IMR-90 (cell line): Measurements from ENCODE around the gene ZNF587. TPM values are rescaled to one million over a fixed set of nuclear protein-coding genes. Genes with fewer than 3 reads are reported as not detected.
"Not testable (repeated sequence)": the region's sequence is repeated elsewhere in the genome, so short reads cannot be mapped to it uniquely, and the experiment has no call there.

ENCODE experiments used
- ATAC-seq: fragments of 200-7000 bp; cut with Tn5 transposase; 2 replicates; pipeline ENCODE4 v1.9.1; 2020; ENCODE audit warnings: low read depth, mild to moderate bottlenecking, moderate library complexity
- BruUV-seq: library from RNA; stranded (reverse); fragments of 400-500 nt; replicated peaks from 2 replicates; lab custom pipeline; 2021; lab: Mats Ljungman, UMichigan
- CTCF ChIA-PET: fragments of 300-600 bp; formaldehyde crosslinking; extraction: SDS; loops from one replicate; lab custom pipeline; 2021; ENCODE audit warnings: antibody characterized with exemption; lab: Yijun Ruan, JAX
- POLR2A ChIA-PET: fragments of 300-600 bp; sonication (Branson Sonifier 250); formaldehyde crosslinking; loops from one replicate; lab custom pipeline; 2022; ENCODE audit warnings: antibody characterized with exemption; ENCODE audit not compliant: unreplicated experiment; lab: Charles Lee
- DNase-seq: peaks from one replicate; pipeline ENCODE4 v3.0.0; 2013
- H2AFZ ChIP-seq: replicated peaks from 2 replicates; pipeline ENCODE3; 2013; ENCODE audit warnings: low read length, mild to moderate bottlenecking; ENCODE audit not compliant: poor library complexity
- H2AK5ac ChIP-seq: 2 replicates; pipeline ENCODE4 v1.6.1; 2013; ENCODE audit warnings: low read depth, low read length, inconsistent platforms
- H2AK9ac ChIP-seq: replicated peaks from 2 replicates; pipeline ENCODE3; 2013; ENCODE audit warnings: mild to moderate bottlenecking, low read depth, low read length, moderate library complexity; ENCODE audit not compliant: poor library complexity
- H2BK120ac ChIP-seq: 2 replicates; pipeline ENCODE4 v1.6.1; 2013; ENCODE audit warnings: low read depth, low read length, inconsistent platforms
- H2BK15ac ChIP-seq: 3 replicates; pipeline ENCODE4 v1.6.1; 2013; ENCODE audit warnings: low read depth, low read length, inconsistent platforms
- H2BK20ac ChIP-seq: 2 replicates; pipeline ENCODE4 v1.6.1; 2013; ENCODE audit warnings: low read depth, mild to moderate bottlenecking, inconsistent platforms, low read length, moderate library complexity
- H2BK5ac ChIP-seq: 2 replicates; pipeline ENCODE4 v1.6.1; 2013; ENCODE audit warnings: mild to moderate bottlenecking, low read depth, low read length, inconsistent platforms; ENCODE audit not compliant: poor library complexity, severe bottlenecking
- H3K14ac ChIP-seq: replicated peaks from 2 replicates; pipeline ENCODE4 v1.6.1; 2013; ENCODE audit warnings: low read depth, low read length, inconsistent platforms
- H3K18ac ChIP-seq: 2 replicates; pipeline ENCODE4 v1.6.1; 2013; ENCODE audit warnings: low read depth, low read length, control low read depth
- H3K23ac ChIP-seq: 2 replicates; pipeline ENCODE4 v1.6.1; 2013; ENCODE audit warnings: low read depth, low read length, inconsistent platforms
- H3K27ac ChIP-seq: 2 replicates; pipeline ENCODE4 v1.5.1; 2013; ENCODE audit warnings: mild to moderate bottlenecking, control low read depth, low read length; ENCODE audit not compliant: insufficient read depth
- H3K27me3 ChIP-seq: 2 replicates; pipeline ENCODE4 v1.6.1; 2013; ENCODE audit warnings: low read length; ENCODE audit not compliant: control insufficient read depth, insufficient read depth
- H3K36me3 ChIP-seq: 2 replicates; pipeline ENCODE4 v1.6.1; 2013; ENCODE audit warnings: low read length, mixed read lengths; ENCODE audit not compliant: control insufficient read depth, insufficient read depth
- H3K4ac ChIP-seq: 2 replicates; pipeline ENCODE4 v1.6.1; 2013; ENCODE audit warnings: low read depth, low read length, inconsistent platforms
- H3K4me1 ChIP-seq: 2 replicates; pipeline ENCODE4 v1.6.1; 2013; ENCODE audit warnings: low read length, mixed read lengths; ENCODE audit not compliant: control insufficient read depth, insufficient read depth
- H3K4me2 ChIP-seq: 2 replicates; pipeline ENCODE4 v1.6.1; 2013; ENCODE audit warnings: low read depth, mild to moderate bottlenecking, control low read depth, low read length, moderate library complexity
- H3K4me3 ChIP-seq: 2 replicates; pipeline ENCODE4 v1.5.1; 2013; ENCODE audit warnings: low read depth, mild to moderate bottlenecking, control low read depth, low read length, moderate library complexity; ENCODE audit not compliant: insufficient read depth
- H3K56ac ChIP-seq: 2 replicates; pipeline ENCODE4 v1.6.1; 2013; ENCODE audit warnings: low read length, inconsistent platforms; ENCODE audit not compliant: insufficient read depth; ENCODE audit errors: extremely low read depth
- H3K79me1 ChIP-seq, 2 experiments: 2 replicates each; pipeline ENCODE4 v1.6.1; 2013; ENCODE audit warnings: low read length in 2 of 2, inconsistent platforms in 1 of 2, low read depth in 1 of 2
- H3K9ac ChIP-seq: 2 replicates; pipeline ENCODE4 v1.6.1; 2013; ENCODE audit warnings: low read depth, low read length, control low read depth
- H3K9me1 ChIP-seq: 2 replicates; pipeline ENCODE4 v1.6.1; 2013; ENCODE audit warnings: low read length, inconsistent platforms; ENCODE audit not compliant: insufficient read depth
- H3K9me3 ChIP-seq: 2 replicates; pipeline ENCODE4 v1.6.1; 2013; ENCODE audit warnings: low read length; ENCODE audit not compliant: control insufficient read depth, insufficient read depth
- H4K20me1 ChIP-seq: 2 replicates; pipeline ENCODE4 v1.6.1; 2013; ENCODE audit warnings: low read length, inconsistent platforms; ENCODE audit not compliant: insufficient read depth
- H4K5ac ChIP-seq: 2 replicates; pipeline ENCODE4 v1.6.1; 2013; ENCODE audit warnings: mild to moderate bottlenecking, low read depth, low read length, control low read depth
- H4K8ac ChIP-seq, 2 experiments: 2 replicates each; pipeline ENCODE4 v1.6.1; 2013; ENCODE audit warnings: low read depth in 2 of 2, low read length in 2 of 2, control low read depth in 1 of 2, inconsistent platforms in 1 of 2
- H4K91ac ChIP-seq: 2 replicates; pipeline ENCODE4 v1.6.1; 2013; ENCODE audit warnings: low read depth, low read length, inconsistent platforms; ENCODE audit not compliant: insufficient read depth
- whole genome bisulfite sequencing, 2 experiments: methylation state at CpG; one replicate each; pipeline versions ENCODE4 v1.1.5 to v1.1.7; 2013; ENCODE audit warnings: missing lambda C conversion rate in 2 of 2; ENCODE audit not compliant: insufficient read length in 1 of 2; ENCODE audit errors: extremely low coverage in 2 of 2; 5-methylcytosine and 5-hydroxymethylcytosine counted together
- dilution Hi-C: fragments of 300-500 bp; cut with HindIII; formaldehyde crosslinking; loops from one replicate; pipeline ENCODE4 v1.14.3; 2018; ENCODE audit warnings: low sequenced_read_pairs; ENCODE audit not compliant: unreplicated experiment
- in situ Hi-C: fragments of 300-500 bp; cut with MboI; formaldehyde crosslinking; loops from 3 replicates; pipeline ENCODE4 v1.14.3; 2019; ENCODE audit warnings: low sequenced_read_pairs, inconsistent platforms, mixed read lengths
- intact Hi-C: fragments of 100-400 bp; cut with micrococcal nuclease; formaldehyde crosslinking; loops from 2 replicates; pipeline ENCODE4 v1.10.0; 2022
- polyA plus RNA-seq, 3 experiments: library from polyadenylated mRNA; depleted of rRNA; stranded (reverse); fragments of >200 nt; gene quantifications; 2 replicates each; pipeline ENCODE4 v1.2.3, GENCODE V29; 2012; ENCODE audit warnings: low replicate concordance in 1 of 3
- total RNA-seq: library from RNA; depleted of rRNA; stranded (reverse); fragments of >200 nt; gene quantifications from 2 replicates; pipeline ENCODE4 v1.2.3, GENCODE V29; 2012

Gene ZNF587
- total and polyA plus RNA-seq, 2 of the 4 experiments (the other 2 are of a cell fraction) = 14.0 to 43.7 TPM

GRCh38 chr19:57812975-57813820 lies 36.5 kb upstream of the ZNF587 start:
- H3K4me2 ChIP-seq, H3K9ac ChIP-seq, H4K8ac ChIP-seq, BruUV-seq, H3K56ac ChIP-seq, H2BK5ac ChIP-seq, H3K14ac ChIP-seq, H3K23ac ChIP-seq, H3K27me3 ChIP-seq, H2BK20ac ChIP-seq, H2AK9ac ChIP-seq, H3K18ac ChIP-seq, H2BK120ac ChIP-seq, H2AFZ ChIP-seq, H3K9me3 ChIP-seq, dilution Hi-C loops, H4K5ac ChIP-seq, DNase-seq, H4K20me1 ChIP-seq, H3K27ac ChIP-seq, H2AK5ac ChIP-seq, ATAC-seq, H3K4me1 ChIP-seq, H3K9me1 ChIP-seq, POLR2A ChIA-PET, in situ Hi-C loops, H4K91ac ChIP-seq, H3K4ac ChIP-seq, H2BK15ac ChIP-seq, intact Hi-C loops, H3K4me3 ChIP-seq: not testable (repeated sequence)
- peaks cover 14% of the 10 kb centered on the region for H3K36me3 ChIP-seq
- CTCF ChIA-PET = interaction anchor here (0.7 kb wide), 1 partner anchor 11 kb away, joined by 3 read pairs; no protein-coding TSS in a partner anchor
- peaks cover 16 to 56% of the 10 kb centered on the region in 2 experiments for H3K79me1 ChIP-seq
- WGBS, 2 experiments = no CpG with 5 or more reads among the region's 13 CpGs
